Activated CD8-positive, alpha-beta memory T cell treated with anti-CD3 and anti-CD28 coated beads for 1 hour (primary cell): ENCODE results near the gene NFKB1.
"Not testable (repeated sequence)": the region's sequence is repeated elsewhere in the genome, so short reads cannot be mapped to it uniquely, and the experiment has no call there.

Experiments
- DNase-seq, 2 donors: peaks; one replicate each; pipeline ENCODE4 v3.0.0-alpha.2; 2020; ENCODE audit warnings: low read depth in 1 of 2; ENCODE audit errors: extremely low read depth in 1 of 2

NFKB1 gene

DNA sequence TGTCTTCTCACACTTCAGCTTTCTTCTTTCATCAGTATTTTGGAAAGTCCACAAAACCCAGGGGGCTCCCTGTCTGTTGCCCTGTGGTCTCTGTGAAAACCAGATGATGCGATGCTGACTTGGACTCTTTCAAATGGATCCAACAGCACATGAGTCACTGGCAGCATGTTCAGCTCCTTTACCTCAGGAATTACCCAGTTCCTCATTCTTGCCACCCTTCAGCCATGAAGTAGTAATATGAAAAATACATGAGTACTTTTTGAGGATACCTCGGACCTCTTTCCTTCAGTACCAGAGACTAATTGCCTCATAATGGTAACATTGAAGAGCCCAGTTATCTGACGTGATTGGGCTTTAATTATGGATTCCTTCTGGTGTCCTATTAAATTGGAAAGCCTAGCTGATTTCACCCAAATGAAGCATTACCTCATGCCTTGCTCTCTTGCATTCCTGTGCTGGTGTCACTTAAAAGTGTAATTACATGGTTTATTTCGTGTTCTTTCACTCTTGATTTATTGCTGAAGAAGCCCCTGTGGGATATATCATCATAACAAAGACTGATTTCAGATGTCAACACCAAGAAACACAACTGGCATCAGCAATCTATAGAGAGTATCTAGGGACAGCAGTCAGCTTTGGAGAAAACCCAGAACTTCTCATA is 63.4 kb downstream of the NFKB1 start:
- no peak for DNase-seq

DNA sequence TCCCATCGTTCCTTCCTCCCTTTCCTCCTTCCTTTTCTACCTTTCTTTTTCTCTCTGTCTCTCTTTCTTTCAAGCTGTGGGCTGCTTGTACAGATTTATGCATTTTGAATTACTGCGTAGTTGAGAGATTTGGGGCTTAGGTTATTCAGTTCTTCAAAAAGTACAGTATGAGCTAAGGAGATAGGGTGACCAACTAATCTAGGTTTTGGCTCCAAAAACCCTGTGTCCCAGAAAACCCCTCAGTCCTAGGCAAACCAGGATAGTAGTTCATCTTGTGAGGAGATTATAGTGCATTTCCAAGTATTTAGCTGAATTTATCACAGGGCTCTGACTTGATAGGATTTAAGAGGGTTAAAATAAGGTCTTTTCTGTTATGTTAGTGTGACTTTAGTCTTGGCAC is 64.5 kb downstream of the NFKB1 start:
- no peak for DNase-seq

DNA sequence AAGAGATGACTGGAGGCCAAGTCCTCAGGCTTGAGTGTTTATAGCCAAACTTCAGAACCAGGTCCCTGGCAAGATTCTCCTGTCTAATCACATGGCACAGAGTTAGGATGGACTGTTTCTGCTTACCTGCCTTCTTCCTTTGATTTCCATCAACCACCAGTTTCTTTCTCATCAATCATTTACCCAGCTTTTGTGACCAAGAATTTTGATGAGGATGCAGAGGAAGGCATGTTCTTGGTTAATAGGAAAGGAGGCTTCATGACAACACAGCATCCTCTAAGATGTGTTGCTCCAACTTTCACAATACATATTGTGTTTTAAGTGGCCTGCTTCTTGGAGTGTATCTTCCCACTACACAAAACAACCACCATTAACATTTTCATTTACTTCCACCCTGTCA is 65.3 kb downstream of the NFKB1 start:
- DNase-seq, result no peak

DNA sequence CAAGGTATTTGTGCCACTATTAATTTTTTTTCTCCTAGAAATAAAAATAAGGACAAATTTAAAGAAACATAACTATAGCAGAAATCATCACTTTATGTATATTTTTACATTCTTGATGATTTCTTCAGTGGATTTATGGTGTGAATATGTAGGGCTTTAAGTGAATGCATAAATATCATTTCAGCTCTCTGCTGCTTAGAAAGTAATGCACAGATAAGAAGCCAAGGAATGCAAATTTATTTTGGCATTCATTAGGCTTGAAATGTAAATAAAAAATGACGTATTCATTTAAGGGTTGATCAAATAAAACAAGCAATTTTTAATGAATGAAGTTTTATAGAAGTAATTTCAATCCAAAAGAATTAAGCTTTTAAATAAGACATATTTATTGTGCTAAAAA is 66.3 kb downstream of the NFKB1 start:
- DNase-seq, result no peak

DNA sequence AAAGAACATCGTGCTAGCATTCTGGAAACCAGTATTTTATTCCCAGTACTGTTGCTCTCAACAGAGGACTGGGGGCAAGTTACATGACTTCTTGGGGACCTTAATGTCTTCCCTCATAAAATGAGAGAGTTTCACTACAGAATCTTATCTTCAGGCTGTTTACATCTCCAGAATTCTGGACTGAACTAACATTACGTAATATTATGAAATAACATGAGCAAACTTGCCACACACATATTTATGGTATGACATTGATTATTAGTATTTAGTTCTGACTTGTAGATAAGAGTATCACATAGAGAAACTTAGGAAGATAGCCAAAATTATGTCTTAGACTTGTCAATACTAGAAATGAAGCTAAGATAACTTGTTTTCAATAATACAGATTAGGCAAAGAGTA is 68.0 kb downstream of the NFKB1 start:
- DNase-seq, result no peak

DNA sequence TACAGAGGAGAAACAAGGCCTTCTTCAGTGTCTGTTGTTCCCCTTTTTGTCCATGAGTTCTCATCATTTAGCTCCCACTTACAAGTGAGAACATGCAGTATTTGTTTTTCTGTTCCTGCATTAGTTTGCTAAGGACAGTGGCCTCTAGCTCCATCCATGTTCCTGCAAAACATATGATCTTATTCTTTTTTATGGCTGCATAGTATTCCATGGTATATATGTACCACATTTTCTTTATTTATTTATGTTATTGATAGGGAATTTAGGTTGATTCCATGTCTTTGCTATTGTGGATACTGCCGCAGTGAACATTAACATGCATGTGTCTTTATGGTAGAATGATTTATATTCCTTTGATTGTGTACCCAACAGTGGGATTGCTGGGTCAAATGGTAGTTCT is 69.1 kb downstream of the NFKB1 start:
- DNase-seq, result not testable (repeated sequence)

DNA sequence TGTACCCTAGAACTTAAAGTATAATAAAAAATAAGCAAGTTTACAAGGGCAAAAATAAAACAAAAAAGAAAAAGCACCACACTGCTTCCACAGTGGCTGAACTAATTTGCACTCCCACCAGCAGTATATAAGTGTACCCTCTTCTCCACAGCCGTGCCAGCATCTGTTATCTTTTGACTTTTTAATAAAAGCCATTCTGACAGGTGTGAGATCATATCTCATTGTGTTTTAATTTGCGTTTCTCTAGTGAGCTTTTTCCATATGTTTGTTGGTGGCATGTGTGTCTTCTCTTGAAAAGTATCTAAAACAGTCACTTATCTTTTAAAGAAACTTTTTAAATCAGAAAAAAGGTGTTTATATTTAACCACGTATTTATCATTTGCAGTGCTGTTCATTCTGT is 71.3 kb downstream of the NFKB1 start:
- no peak for DNase-seq

DNA sequence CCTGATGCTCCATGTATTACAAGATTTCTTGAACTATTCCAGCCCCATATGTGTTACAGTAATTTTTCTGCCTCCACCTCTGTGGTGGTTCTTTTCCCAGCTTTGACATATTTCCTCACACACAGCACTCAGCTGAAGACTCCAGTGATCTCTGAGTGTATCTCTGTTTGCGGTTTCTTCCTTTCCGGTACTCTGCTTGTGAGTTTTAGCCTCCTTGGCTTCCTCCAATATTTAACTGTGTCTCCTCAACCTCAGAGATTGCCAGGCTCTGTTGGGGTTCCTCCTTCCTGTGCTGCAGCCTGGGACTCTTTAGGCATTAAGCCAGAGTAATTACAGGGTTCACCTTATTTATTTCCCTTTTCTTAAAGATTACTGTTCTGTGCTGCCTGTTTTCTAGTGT is 73.2 kb downstream of the NFKB1 start:
- no peak for DNase-seq

DNA sequence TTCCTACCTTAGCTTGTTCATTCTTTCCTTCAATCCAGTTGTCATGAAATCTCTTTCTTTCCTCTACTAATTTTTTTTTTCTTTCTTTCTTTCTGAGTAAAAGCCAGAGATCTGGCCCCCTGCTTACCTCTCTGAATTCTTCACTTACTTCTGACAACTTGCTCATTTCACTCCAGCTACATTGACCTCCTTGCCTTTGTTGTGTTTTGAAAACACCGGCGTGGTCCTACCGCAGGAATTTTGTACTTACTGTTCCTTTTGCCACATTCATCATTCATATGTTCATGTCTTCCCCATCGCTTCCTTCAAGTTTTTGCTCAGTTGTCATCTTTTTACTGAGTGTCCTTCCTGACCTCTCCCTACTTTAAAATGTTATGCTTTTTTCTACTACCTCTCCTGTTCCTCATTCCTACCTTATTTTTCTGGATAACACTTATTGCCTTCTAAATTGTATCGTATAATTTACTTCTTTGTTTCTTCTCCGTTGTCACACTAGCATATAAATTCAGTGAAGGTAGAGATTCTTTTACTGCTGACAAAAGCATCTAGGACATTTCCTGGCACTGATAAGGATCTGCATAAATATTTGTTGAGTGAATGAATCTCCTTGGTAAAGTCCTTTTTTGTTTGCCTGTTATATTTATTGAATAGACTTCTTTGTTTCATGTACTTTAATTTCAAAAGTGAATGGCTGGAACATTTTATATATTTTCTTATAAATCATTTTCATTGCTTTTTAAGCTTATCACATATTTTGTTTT is 74.4 kb downstream of the NFKB1 start:
- no peak for DNase-seq

DNA sequence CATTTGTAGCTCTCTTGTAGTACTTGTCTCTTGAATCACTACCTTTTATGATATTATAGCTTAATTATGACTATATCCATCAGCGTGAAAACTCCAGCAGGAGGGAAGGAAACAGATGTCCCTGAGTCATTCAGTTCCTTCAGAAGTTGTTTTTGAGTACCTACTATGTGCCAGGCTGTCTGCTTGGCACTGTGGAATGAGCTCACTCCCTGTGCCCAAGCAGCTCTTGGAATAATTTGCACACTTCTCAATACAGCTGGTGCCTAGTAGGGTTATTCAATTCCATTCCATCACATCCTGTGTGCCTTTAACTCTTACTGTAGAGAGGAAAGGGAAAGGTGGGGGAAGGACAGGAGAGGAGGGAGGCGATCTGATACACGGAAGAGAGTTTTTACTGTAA is 77.1 kb downstream of the NFKB1 start:
- DNase-seq, result no peak

DNA sequence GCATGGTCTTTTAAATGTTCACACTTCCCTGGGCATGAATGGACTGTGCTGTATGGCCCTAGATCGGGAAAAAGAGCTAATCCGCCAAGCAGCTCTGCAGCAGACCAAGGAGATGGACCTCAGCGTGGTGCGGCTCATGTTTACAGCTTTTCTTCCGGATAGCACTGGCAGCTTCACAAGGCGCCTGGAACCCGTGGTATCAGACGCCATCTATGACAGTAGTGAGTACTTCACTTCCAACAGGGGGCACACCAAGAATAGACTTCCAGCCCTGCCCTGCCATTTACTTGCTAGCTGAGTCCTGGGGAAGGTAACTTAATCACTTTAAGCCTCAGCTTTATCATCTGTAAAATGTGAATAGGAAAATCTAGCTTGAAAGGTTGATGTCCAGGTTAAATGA is 77.7 kb downstream of the NFKB1 start:
- DNase-seq, result no peak

DNA sequence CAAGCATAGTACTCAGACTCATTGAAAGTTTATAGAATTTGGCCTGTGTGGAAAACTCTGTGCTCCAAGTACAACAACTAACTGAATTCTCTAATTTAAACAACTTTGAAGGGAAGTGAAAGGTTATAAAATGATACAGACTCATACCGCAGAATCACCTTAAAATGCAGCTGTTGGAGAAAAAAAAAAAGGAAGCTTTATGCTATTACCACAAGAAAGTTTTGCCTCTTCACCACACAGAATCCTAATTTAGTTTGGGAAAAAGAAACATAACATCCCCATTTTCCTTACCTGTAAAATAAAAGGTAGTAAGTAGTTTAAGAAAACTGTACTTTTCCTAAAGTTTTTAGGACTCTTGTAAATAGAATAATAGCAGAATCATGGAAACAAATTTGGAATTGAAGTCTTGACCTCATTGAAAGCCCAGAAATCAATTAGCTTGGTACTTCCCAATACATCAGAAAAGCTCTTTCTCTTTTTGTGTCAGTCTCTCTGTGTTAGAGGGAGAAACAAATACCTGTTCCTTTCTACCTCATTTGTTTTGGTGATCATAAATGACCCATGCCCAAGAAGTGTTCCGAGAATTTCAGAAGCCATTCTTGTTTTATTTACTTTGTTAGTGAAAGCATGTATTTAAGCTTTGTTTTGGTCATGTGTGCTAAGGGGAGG is 78.8 kb downstream of the NFKB1 start:
- no peak for DNase-seq

DNA sequence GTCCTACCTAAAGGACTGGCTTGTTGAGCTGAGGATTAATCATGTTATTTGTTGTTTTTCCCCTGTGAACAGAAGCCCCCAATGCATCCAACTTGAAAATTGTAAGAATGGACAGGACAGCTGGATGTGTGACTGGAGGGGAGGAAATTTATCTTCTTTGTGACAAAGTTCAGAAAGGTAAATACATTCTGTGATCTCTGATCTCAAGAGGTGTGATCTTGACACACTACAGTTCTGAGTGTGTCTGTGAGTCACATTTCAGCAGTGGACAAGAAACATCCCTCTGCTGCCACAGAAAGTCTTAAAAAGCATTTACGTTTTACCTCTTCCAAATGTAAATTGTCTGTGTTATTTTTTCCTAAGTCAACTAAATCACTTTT is 79.3 kb downstream of the NFKB1 start:
- DNase-seq, result no peak

DNA sequence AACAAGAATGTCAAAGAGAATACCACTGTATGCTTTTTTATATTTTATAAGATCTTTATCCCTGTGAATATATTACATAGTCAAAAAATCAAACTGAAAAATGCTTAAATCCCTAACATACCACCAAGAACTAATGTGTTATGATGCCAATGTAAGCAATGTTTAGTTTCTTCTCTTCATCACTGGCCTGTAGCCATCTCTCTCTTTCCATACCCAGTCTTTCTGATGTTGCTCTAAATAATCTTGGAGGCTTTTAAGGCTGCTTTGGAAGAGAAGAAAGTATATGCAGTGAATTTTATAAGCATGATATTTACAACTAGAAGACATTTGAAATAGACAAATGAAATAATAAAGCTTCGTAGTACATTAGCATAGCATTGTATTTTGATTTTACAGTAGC is 82.9 kb downstream of the NFKB1 start:
- DNase-seq, result no peak

DNA sequence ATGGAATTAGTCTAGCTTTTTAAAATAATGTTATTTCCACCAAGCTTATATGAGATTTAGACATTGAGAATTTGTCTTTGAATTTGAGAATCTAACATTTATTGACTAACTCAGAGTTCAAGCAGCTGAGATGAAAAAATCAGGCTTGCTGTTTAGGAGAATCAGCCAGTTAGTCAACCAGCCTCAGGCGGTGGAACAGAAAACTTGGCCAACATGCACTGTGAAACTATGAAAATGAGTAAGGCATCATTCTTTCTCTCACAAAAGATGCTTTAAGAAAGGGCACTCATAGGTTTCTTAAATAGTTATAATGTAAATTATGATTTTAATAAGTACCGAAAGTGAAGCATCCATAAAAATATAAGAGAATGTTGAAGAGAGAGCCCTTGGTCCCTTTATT is 84.2 kb downstream of the NFKB1 start:
- DNase-seq, result no peak

DNA sequence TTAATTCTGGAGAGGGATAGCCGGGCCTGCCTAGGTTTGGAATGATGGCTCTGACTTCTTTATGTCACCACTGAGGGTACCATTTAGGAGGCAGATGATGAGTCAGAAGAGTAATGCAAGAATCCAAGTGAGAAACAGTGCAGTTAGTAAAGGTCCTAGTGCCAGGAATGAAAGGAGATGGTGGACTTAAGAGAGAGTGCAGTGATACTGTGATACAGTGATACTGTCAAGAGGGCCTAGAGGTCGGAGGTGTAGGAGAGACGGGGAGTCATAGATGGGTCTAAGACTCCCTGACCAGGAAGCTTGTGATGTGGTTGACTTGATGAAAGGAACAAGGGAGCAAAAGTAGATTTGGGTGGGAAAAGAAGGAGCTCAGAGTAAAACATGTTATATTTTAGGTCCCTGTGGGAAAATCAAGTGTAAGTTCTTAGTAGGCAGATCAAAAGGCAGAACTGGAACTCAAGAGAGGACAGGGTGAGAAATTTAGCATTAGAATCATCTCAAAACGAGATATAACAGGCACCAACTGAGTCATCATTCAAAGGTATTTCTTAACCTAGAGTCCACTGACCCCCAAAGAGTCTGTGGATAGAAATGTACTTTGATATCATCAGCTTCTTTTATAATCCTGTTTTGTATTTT is 85.0 kb downstream of the NFKB1 start:
- DNase-seq, result no peak

DNA sequence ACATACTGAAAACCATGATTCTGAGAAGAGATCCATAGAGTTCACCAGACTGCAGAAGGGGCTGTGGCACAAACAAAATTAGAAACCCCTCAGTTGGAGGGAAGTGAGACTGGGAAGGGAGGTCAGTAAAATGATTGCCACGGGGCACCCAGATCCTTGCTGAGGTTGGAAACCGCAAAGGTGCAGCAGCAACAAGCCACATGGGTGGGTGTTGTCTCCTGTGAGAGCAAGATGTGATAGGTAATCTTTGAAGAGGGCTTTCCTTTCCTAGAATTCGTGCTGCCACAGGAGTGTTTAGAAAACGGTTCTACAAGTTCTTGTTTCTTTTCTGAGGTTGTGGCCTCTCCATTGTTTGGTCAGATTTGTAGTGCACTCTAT is 85.5 kb downstream of the NFKB1 start:
- peak; percentile 10 to 17 for DNase-seq

DNA sequence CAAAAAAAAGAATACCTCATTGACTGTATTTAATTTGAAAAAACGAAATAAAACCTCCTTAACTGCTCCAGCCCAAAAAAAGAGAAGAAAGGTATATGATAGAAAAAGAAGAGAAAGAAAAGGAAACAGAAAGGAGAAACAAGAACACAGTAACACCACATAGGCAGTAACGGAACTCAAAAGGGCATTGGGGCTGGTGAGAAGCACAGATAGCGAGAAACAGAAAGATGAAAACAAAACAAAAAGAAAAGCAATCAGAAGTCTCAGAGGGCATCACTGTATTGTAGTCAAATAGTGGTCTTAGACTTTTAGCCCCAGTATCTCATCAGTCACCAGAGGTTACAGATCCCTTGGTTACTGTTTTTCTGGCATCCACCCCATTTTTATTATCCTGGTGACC is 88.6 kb downstream of the NFKB1 start:
- DNase-seq, result no peak

DNA sequence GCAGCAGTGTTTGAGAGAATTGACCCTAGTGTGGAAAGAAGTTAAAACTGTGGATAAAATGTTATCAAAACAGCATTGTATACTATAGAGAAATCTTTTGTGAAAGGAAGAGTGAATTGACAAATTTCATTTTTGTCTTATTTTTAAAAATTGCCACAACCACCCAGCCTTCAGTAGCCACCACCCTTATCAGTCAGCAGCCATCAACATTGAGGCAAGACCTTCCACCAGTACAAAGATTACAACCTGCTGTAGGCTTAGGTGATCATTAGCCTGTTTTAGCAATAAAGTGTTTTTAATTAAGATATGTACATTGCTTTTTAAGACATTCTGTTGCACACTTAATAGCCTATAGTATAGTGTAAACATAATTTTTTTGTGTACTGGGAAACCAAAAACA is 91.1 kb downstream of the NFKB1 start:
- DNase-seq, result no peak

DNA sequence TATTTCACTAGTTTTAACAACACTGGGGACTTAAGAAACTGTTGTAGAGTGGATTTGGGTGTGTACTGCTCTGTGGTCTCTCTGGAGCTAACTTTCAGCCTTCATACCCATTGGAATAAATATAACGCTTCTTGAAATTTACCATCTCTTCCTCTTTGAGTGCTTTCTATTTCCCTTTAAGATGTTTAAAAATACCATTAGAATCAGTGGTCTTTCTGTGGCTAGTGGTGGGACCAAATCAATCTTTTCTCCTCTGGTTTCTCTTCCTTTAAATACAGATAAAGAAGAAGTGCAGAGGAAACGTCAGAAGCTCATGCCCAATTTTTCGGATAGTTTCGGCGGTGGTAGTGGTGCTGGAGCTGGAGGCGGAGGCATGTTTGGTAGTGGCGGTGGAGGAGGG is 92.0 kb downstream of the NFKB1 start:
- DNase-seq, result no peak

DNA sequence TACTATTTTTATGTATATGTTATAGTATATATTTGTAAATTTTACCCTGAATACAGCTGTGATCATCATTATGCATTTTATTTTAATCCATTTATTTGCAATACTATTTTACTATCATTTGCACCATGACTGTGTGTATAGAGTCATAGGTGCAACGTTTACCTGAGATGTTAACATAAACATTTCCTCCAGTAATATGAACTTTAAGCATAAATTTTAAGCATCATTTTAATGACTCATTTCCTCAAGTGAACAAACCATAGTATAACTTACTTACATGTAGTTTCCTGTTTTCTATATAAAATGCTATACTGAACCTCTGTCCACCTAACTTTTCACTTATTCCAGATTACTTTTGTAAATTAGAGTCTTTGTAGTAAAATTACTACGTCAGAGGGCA is 92.8 kb downstream of the NFKB1 start:
- no peak for DNase-seq

DNA sequence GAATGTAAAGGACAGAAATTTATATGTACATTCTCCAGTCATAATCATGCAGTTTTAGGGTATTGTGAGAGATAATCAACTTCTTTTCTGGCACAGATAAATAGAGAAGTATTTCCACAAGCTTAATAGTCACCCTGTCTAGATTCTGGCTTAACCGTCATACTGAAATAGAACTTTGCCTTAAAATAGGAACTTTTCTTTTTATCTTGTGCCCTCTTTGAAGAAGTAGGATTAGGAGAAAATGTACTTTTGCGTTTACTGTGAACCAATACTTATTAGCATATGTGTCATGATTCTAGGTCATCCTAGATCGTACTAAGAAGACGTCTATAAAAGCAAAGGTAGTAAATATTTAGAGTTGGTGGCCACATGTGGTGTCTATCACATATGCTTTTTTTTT is 95.4 kb downstream of the NFKB1 start:
- DNase-seq, result no peak
